Subcutaneous adipose tissue (tissue), 4 donors: ENCODE results near the gene PACS2. TPM values are rescaled to one million over a fixed set of nuclear protein-coding genes. Genes with fewer than 3 reads are reported as not detected.

Source experiments
- total RNA-seq, 4 donors: library from RNA; depleted of rRNA; stranded (reverse); fragments of >200 nt; gene quantifications; one replicate each; pipeline ENCODE4 v1.1.0, GENCODE V29; 2016
- TF ChIP-seq, protein P1 (sequence below): fragments of 450-650 bp; IDR thresholded peaks from one replicate; pipeline ENCODE4 v1.5.1; 2016; ENCODE audit warnings: low read depth, mild to moderate bottlenecking, control low read depth, antibody characterized with exemption, moderate library complexity

Gene PACS2
- total RNA-seq, 4 donors from 2014 or later, result 37.2 to 124 (median 57.8) TPM

DNA sequence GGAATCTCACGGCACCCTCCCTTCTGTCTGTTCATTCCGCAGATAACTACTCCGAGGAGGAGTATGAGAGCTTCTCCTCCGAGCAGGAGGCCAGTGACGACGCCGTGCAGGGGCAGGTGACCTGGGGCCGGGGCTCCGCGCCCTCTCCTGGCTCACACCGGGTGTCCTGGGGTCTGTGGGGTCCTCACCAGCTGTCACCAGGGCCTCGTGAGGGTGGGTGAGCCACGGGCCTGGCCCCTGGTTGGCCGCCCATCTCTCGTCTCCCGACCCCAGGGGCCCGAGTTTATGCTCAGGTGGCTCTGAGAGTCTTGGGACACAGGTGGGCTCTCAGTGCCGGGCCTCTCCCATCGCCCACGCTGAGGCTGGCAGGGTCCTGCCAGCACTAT is 53.5 kb downstream of the PACS2 start:
- TF ChIP-seq, protein P1, sequence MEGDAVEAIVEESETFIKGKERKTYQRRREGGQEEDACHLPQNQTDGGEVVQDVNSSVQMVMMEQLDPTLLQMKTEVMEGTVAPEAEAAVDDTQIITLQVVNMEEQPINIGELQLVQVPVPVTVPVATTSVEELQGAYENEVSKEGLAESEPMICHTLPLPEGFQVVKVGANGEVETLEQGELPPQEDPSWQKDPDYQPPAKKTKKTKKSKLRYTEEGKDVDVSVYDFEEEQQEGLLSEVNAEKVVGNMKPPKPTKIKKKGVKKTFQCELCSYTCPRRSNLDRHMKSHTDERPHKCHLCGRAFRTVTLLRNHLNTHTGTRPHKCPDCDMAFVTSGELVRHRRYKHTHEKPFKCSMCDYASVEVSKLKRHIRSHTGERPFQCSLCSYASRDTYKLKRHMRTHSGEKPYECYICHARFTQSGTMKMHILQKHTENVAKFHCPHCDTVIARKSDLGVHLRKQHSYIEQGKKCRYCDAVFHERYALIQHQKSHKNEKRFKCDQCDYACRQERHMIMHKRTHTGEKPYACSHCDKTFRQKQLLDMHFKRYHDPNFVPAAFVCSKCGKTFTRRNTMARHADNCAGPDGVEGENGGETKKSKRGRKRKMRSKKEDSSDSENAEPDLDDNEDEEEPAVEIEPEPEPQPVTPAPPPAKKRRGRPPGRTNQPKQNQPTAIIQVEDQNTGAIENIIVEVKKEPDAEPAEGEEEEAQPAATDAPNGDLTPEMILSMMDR, result no peak

DNA sequence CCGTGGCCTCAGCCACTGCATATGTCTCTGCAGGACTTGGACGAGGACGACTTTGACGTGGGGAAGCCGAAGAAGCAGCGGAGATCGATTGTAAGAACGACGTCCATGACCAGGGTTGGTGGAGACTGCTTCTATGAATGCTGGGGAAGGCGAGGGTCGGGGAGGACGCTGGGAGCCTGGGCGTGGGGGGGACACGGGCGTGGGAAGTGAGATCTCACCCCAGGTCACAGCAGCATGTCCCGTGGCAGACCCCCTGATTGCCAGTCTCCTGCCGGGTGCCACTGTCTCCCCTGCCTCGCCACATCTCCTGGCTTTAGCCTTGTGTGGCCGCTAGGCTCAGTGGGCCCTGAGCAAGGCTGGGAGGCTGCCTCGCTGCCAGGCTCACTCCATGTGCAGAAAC is 53.9 kb downstream of the PACS2 start:
- TF ChIP-seq, protein P1, result no peak

DNA sequence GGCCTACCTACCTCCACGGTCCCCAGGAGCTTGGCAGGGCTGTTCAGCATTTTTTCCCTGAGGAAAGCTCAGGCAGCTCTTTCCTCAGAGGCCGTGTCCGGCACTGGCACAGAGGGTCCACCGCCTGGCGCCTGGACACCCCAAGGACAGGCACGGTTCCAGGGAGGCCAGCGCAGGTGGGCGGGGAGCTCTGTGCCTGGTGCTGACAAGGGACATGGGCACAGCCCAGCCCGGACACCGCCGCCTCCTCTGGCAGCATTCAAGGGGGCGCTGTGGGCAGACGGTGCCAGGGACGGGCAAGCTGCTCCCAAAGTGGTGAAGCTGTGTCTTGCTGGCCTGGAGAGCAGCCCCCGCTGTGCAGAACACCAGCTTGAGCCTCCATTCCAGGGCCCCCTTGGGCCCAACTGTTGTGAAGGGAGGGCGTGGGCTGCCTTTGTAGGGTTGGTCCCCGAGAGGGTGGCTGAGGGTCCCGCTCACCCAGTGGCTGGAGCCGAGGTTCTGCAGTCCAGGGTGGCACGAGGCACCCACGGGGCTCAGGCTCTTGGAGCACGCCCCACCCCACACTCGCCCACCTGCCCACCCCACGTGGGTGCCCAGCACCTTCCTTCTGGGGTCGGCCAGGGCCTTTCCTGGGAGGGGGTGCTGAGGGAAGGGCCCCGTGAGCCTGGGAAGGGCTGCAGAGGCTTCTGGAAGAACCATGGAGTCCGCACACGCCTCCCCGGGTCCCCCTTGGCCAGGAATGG is 54.5 kb downstream of the PACS2 start:
- TF ChIP-seq, protein P1, result no peak

DNA sequence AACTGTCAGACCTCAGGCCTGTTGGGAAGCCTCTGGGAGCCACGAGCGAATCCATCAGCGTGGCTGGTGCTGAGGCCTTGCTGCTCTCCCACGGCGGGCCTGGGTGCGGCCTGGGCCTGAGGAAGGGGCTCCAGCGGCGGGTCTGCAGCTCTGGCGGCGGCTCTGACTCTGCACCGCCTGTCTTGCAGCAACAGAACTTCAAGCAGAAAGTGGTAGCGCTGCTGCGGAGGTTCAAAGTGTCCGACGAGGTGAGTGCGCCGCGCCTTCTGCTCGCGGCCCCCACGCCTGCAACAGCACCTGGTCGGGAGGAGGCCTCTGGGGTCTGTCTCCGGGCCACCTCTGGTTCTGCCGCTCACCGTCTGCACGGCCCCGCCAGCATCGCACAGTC is 55.1 kb downstream of the PACS2 start:
- TF ChIP-seq, protein P1, result no peak

DNA sequence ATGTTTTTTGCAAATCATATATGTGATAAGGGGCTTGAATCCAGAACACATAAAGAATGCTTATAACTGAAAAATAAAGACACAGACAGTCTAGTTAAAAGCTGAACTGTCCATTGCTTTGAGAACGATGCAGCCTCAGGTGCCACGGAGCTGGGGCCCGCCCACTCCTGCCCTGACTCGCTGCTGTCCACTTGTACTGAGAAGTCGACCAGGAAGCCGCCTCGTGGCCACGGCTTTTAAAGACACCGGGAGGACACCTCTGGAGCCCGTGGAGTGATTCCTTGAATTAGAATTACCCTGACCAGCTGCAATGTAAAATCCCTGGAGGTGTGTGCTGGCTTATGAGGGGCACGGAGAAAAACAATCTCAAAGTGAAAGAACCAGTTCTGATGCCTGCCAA is 59.8 kb downstream of the PACS2 start:
- TF ChIP-seq, protein P1, result no peak

DNA sequence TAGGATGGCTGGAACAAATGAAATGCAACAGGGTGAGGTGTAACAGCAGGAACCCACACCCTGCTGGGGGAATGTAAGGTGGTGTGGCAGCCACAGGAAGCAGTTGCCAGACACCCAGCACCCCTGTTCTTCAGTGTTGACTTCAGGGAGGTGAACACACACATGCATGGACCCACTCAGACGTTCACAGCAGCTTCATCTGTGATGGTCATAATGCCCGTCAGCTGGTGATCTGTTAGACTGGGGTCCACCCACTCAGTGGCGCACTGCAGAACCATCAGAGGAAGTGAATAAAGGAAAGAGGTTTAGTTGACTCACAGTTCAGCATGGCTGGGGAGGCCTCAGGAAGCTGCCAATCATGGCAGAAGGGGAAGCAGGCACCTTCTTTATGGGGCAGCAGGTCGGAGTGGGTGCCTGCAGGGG is 61.1 kb downstream of the PACS2 start:
- TF ChIP-seq, protein P1, result no peak

DNA sequence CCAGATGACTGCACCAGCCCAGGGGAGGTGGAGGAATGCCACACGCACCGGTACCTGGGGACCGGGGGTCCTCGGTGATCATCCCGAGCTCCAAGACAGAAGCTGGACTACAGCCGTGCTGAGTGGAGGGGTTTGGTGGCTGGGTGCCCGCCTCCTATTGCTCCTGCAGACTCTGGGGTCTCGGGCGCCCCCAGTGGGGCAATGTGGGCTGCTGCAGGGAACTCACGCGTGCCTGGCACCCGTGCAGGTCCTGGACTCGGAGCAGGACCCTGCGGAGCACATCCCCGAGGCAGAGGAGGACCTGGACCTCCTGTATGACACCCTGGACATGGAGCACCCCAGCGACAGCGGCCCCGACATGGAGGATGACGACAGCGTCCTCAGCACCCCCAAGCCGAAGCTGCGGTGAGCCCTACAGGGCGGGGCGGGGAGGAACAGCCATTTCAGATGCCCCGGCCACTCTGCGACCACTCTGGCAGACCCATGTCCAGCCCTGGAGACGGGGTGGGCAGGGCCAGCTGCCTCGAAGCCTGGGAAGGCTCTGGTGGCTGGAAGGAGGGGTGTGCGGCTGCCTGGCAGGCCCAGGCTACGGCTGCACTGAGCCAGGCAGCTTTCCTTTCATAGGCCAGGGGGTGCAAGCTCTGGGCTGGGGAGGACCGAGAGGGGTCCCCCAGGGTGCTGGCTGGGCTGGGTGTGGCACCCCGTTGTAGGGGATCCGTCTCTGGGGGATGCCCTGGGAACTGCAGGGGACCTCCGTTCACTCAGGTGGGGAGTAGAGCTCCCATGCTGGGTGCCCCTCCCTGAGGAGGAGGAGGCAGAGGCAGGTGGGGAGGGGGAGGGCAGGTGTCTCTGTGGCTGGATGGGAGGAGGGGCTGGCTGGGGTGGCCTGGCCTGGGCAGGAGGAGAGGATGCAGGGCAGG is 62.2 kb downstream of the PACS2 start:
- TF ChIP-seq, protein P1, result no peak
